Measurements from ENCODE around the gene PDE6D.

DNA sequence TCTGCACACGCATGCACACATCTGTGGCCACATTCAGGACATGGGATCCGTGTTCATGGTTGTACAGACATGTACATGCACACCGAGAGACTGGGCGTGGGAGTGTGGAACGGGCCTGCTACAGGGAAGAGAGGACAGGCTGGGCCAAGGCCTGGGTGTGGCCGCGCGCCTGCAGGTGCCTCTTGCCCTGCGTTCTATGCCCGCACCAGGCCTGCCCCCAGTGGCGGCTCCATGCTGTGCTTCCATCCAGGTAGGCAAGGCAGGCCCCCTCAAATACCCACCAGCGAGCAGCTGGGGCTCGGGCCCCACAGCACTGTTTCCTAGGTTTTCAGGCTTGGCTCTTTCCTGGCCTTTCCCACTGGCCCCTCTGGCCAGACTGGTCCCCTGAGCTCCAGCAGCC, 88.2 kb downstream of the PDE6D start:
- TF ChIP-seq ATM (IDR thresholded peaks at IDR 0.05; ENCODE audit: borderline replicate concordance) (no peak), SUZ12 (IDR thresholded peaks at IDR 0.05; ENCODE audit: low read depth, low read length) (no peak), NCOR1 (IDR thresholded peaks at IDR 0.05; ENCODE audit: borderline replicate concordance, low read length) (no peak), ZNF207 (IDR thresholded peaks at IDR 0.05; ENCODE audit: borderline replicate concordance) (no peak), SMARCC2 (IDR thresholded peaks at IDR 0.05) (no peak), ZNF878 (CRISPR knock-in tag; IDR thresholded peaks at IDR 0.05) (no peak), ZSCAN29 (CRISPR knock-in tag; conservative IDR thresholded peaks at IDR 0.05) (no peak), HDAC6 (IDR thresholded peaks at IDR 0.05; ENCODE audit: low read depth, low read length) (no peak), SMARCE1 (IDR thresholded peaks at IDR 0.05; ENCODE audit: borderline replicate concordance) (no peak), HOXA7 (CRISPR knock-in tag; IDR thresholded peaks at IDR 0.05) (no peak)
- TF ChIP-seq, protein P1, sequence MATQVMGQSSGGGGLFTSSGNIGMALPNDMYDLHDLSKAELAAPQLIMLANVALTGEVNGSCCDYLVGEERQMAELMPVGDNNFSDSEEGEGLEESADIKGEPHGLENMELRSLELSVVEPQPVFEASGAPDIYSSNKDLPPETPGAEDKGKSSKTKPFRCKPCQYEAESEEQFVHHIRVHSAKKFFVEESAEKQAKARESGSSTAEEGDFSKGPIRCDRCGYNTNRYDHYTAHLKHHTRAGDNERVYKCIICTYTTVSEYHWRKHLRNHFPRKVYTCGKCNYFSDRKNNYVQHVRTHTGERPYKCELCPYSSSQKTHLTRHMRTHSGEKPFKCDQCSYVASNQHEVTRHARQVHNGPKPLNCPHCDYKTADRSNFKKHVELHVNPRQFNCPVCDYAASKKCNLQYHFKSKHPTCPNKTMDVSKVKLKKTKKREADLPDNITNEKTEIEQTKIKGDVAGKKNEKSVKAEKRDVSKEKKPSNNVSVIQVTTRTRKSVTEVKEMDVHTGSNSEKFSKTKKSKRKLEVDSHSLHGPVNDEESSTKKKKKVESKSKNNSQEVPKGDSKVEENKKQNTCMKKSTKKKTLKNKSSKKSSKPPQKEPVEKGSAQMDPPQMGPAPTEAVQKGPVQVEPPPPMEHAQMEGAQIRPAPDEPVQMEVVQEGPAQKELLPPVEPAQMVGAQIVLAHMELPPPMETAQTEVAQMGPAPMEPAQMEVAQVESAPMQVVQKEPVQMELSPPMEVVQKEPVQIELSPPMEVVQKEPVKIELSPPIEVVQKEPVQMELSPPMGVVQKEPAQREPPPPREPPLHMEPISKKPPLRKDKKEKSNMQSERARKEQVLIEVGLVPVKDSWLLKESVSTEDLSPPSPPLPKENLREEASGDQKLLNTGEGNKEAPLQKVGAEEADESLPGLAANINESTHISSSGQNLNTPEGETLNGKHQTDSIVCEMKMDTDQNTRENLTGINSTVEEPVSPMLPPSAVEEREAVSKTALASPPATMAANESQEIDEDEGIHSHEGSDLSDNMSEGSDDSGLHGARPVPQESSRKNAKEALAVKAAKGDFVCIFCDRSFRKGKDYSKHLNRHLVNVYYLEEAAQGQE (IDR thresholded peaks at IDR 0.05; ENCODE audit: borderline replicate concordance in 1 of 2, low read depth in 1 of 2, low read length in 2 of 2) = no peak
- TF ChIP-seq, protein P2, sequence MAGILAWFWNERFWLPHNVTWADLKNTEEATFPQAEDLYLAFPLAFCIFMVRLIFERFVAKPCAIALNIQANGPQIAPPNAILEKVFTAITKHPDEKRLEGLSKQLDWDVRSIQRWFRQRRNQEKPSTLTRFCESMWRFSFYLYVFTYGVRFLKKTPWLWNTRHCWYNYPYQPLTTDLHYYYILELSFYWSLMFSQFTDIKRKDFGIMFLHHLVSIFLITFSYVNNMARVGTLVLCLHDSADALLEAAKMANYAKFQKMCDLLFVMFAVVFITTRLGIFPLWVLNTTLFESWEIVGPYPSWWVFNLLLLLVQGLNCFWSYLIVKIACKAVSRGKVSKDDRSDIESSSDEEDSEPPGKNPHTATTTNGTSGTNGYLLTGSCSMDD (CRISPR knock-in tag; IDR thresholded peaks at IDR 0.05) = no peak
